ENCODE data around the gene C9orf85. TPM values are rescaled to one million over a fixed set of nuclear protein-coding genes. Genes with fewer than 3 reads are reported as not detected.

The C9orf85 gene
- total and polyA plus RNA-seq, 4 experiments from 2014 or later = 8.2 to 10.9 (median 10.5) TPM

- H3K4me1 ChIP-seq (ENCODE audit: insufficient read depth, low read length) = no peaks in the 10 kb centered on the region
- H3K9me3 Mint-ChIP-seq = no peaks in the 10 kb centered on the region
- H3K27me3 Mint-ChIP-seq = no peaks in the 10 kb centered on the region
- ChIA-PET CTCF (ENCODE audit: partially characterized antibody) (interaction anchor here (0.8 to 2.5 kb wide), 4 partner anchors 48 to 372 kb away, joined by 3 to 10 read pairs (median 4); no protein-coding TSS in a partner anchor), POLR2A (ENCODE audit: partially characterized antibody) (no interaction called here)
- no peaks in the 10 kb centered on the region for H3K4me1 Mint-ChIP-seq
- H3K27ac ChIP-seq (ENCODE audit: low read depth, low read length) = no peak overlapping the region
- no peaks in the 10 kb centered on the region for H3K27me3 ChIP-seq (ENCODE audit: insufficient read depth, low read length)
- H3K4me3 Mint-ChIP-seq = no peak overlapping the region
- peaks cover 11 to 12% of the 10 kb centered on the region in 2 donors for H3K36me3 Mint-ChIP-seq
- H3K27ac Mint-ChIP-seq = no peak overlapping the region
- intact Hi-C loops (cut with micrococcal nuclease) = no loop called here
- H3K9me3 ChIP-seq (ENCODE audit: control insufficient read depth in 1 of 2, low read length in 2 of 2) = no peaks in the 10 kb centered on the region
- H3K36me3 ChIP-seq (ENCODE audit: insufficient read depth, low read length) = no peaks in the 10 kb centered on the region
- no peak for DNase-seq
- H3K4me3 ChIP-seq (ENCODE audit: low read length in 2 of 2) = no peak overlapping the region
Observed at GRCh38 chr9:71977003-71977402, 65.6 kb downstream of the C9orf85 start.

- peaks cover 5 to 11% of the 10 kb centered on the region in 2 donors for H3K36me3 Mint-ChIP-seq
- H3K27me3 ChIP-seq (ENCODE audit: insufficient read depth, low read length) = no peaks in the 10 kb centered on the region
- no peaks in the 10 kb centered on the region for H3K9me3 ChIP-seq (ENCODE audit: control insufficient read depth in 1 of 2, low read length in 2 of 2)
- peak overlapping the region in 1 of 7 donors; percentile 8 for H3K27ac Mint-ChIP-seq
- no peaks in the 10 kb centered on the region for H3K4me1 ChIP-seq (ENCODE audit: insufficient read depth, low read length)
- H3K9me3 Mint-ChIP-seq = no peaks in the 10 kb centered on the region
- H3K4me3 ChIP-seq (ENCODE audit: low read length in 2 of 2) = no peak overlapping the region
- CTCF ChIA-PET (ENCODE audit: partially characterized antibody) = no interaction called here
- H3K36me3 ChIP-seq (ENCODE audit: insufficient read depth, low read length) = no peaks in the 10 kb centered on the region
- H3K27ac ChIP-seq (ENCODE audit: low read depth, low read length) = no peak overlapping the region
- no peaks in the 10 kb centered on the region for H3K4me1 Mint-ChIP-seq
- no peaks in the 10 kb centered on the region for H3K27me3 Mint-ChIP-seq
- POLR2A ChIA-PET (ENCODE audit: partially characterized antibody) = no interaction called here
- no peak for DNase-seq
- intact Hi-C loops (cut with micrococcal nuclease) = no loop called here
- H3K4me3 Mint-ChIP-seq = no peak overlapping the region
Observed at GRCh38 chr9:71980266-71981190, 69.1 kb downstream of the C9orf85 start.

GRCh38 chr9:71981944-71982343, 70.5 kb downstream of the C9orf85 start:
- Mint-ChIP-seq H3K27ac (no peak overlapping the region), H3K27me3 (no peaks in the 10 kb centered on the region), H3K4me1 (no peaks in the 10 kb centered on the region), H3K9me3 (no peaks in the 10 kb centered on the region), H3K4me3 (no peak overlapping the region), H3K36me3 (peaks cover 4 to 11% of the 10 kb centered on the region in 2 donors)
- Histone ChIP-seq H3K4me1 (ENCODE audit: insufficient read depth, low read length) (no peaks in the 10 kb centered on the region), H3K4me3 (ENCODE audit: low read length in 2 of 2) (no peak overlapping the region), H3K9me3 (ENCODE audit: control insufficient read depth in 1 of 2, low read length in 2 of 2) (no peaks in the 10 kb centered on the region), H3K27me3 (ENCODE audit: insufficient read depth, low read length) (no peaks in the 10 kb centered on the region), H3K27ac (ENCODE audit: low read depth, low read length) (no peak overlapping the region), H3K36me3 (ENCODE audit: insufficient read depth, low read length) (no peaks in the 10 kb centered on the region)
- ChIA-PET POLR2A (ENCODE audit: partially characterized antibody) (no interaction called here), CTCF (ENCODE audit: partially characterized antibody) (interaction anchor here (1.5 kb wide), 1 partner anchor 43 kb away, joined by 7 read pairs; no protein-coding TSS in a partner anchor)
- intact Hi-C loops (cut with micrococcal nuclease) = no loop called here
- no peak for DNase-seq

GRCh38 chr9:71984403-71984802, 73.0 kb downstream of the C9orf85 start:
- Mint-ChIP-seq H3K36me3 (peaks cover 4 to 11% of the 10 kb centered on the region in 2 donors), H3K27ac (no peak overlapping the region), H3K9me3 (no peaks in the 10 kb centered on the region), H3K27me3 (no peaks in the 10 kb centered on the region), H3K4me1 (no peaks in the 10 kb centered on the region), H3K4me3 (no peak overlapping the region)
- ChIA-PET POLR2A (ENCODE audit: partially characterized antibody) (no interaction called here), CTCF (ENCODE audit: partially characterized antibody) (interaction anchor here (1.6 to 1.7 kb wide), 2 partner anchors 41 to 55 kb away, joined by 4 to 5 read pairs; no protein-coding TSS in a partner anchor)
- Histone ChIP-seq H3K27me3 (ENCODE audit: insufficient read depth, low read length) (no peaks in the 10 kb centered on the region), H3K27ac (ENCODE audit: low read depth, low read length) (no peak overlapping the region), H3K4me1 (ENCODE audit: insufficient read depth, low read length) (no peaks in the 10 kb centered on the region), H3K36me3 (ENCODE audit: insufficient read depth, low read length) (no peaks in the 10 kb centered on the region), H3K9me3 (ENCODE audit: control insufficient read depth in 1 of 2, low read length in 2 of 2) (no peaks in the 10 kb centered on the region), H3K4me3 (ENCODE audit: low read length in 2 of 2) (no peak overlapping the region)
- DNase-seq = no peak
- intact Hi-C loops (cut with micrococcal nuclease) = no loop called here

- ChIA-PET CTCF (ENCODE audit: partially characterized antibody) (interaction anchor here (1.6 to 1.7 kb wide), 2 partner anchors 40 to 54 kb away, joined by 4 to 5 read pairs; no protein-coding TSS in a partner anchor), POLR2A (ENCODE audit: partially characterized antibody) (no interaction called here)
- H3K9me3 ChIP-seq (ENCODE audit: control insufficient read depth in 1 of 2, low read length in 2 of 2) = no peaks in the 10 kb centered on the region
- Mint-ChIP-seq H3K27ac (no peak overlapping the region), H3K9me3 (no peaks in the 10 kb centered on the region), H3K36me3 (peaks cover 4 to 11% of the 10 kb centered on the region in 2 donors), H3K4me3 (no peak overlapping the region), H3K4me1 (no peaks in the 10 kb centered on the region), H3K27me3 (no peaks in the 10 kb centered on the region)
- H3K36me3 ChIP-seq (ENCODE audit: insufficient read depth, low read length) = no peaks in the 10 kb centered on the region
- H3K27ac ChIP-seq (ENCODE audit: low read depth, low read length) = no peak overlapping the region
- intact Hi-C loops (cut with micrococcal nuclease) = no loop called here
- DNase-seq = no peak
- H3K4me3 ChIP-seq (ENCODE audit: low read length in 2 of 2) = no peak overlapping the region
- no peaks in the 10 kb centered on the region for H3K4me1 ChIP-seq (ENCODE audit: insufficient read depth, low read length)
- H3K27me3 ChIP-seq (ENCODE audit: insufficient read depth, low read length) = no peaks in the 10 kb centered on the region
Observed at GRCh38 chr9:71984831-71985281, 73.4 kb downstream of the C9orf85 start.

GRCh38 chr9:71985297-71985911, 74.0 kb downstream of the C9orf85 start:
- H3K27ac Mint-ChIP-seq = no peak overlapping the region

GRCh38 chr9:71986900-71987299, 75.5 kb downstream of the C9orf85 start:
- H3K4me3 ChIP-seq (ENCODE audit: low read length in 2 of 2) = no peak overlapping the region
- DNase-seq = no peak
- no peak overlapping the region for H3K4me3 Mint-ChIP-seq
- H3K27ac Mint-ChIP-seq = no peak overlapping the region
- ChIA-PET POLR2A (ENCODE audit: partially characterized antibody) (no interaction called here), CTCF (ENCODE audit: partially characterized antibody) (interaction anchor here (1.4 kb wide), 1 partner anchor 22 kb away, joined by 3 read pairs; no protein-coding TSS in a partner anchor)
- H3K36me3 ChIP-seq (ENCODE audit: insufficient read depth, low read length) = no peaks in the 10 kb centered on the region
- no peaks in the 10 kb centered on the region for H3K9me3 Mint-ChIP-seq
- H3K27ac ChIP-seq (ENCODE audit: low read depth, low read length) = no peak overlapping the region
- intact Hi-C loops (cut with micrococcal nuclease) = no loop called here
- H3K4me1 Mint-ChIP-seq = no peaks in the 10 kb centered on the region
- H3K9me3 ChIP-seq (ENCODE audit: control insufficient read depth in 1 of 2, low read length in 2 of 2) = no peaks in the 10 kb centered on the region
- H3K27me3 Mint-ChIP-seq = no peaks in the 10 kb centered on the region
- H3K27me3 ChIP-seq (ENCODE audit: insufficient read depth, low read length) = no peaks in the 10 kb centered on the region
- H3K36me3 Mint-ChIP-seq = peaks cover 4 to 11% of the 10 kb centered on the region in 2 donors
- H3K4me1 ChIP-seq (ENCODE audit: insufficient read depth, low read length) = no peaks in the 10 kb centered on the region

More at GRCh38 chr9:71985297-71985911, 74.0 kb downstream of the C9orf85 start:
- peaks cover 4 to 11% of the 10 kb centered on the region in 2 donors for H3K36me3 Mint-ChIP-seq
- Histone ChIP-seq H3K4me1 (ENCODE audit: insufficient read depth, low read length) (no peaks in the 10 kb centered on the region), H3K4me3 (ENCODE audit: low read length in 2 of 2) (no peak overlapping the region), H3K27ac (ENCODE audit: low read depth, low read length) (no peak overlapping the region), H3K36me3 (ENCODE audit: insufficient read depth, low read length) (no peaks in the 10 kb centered on the region), H3K27me3 (ENCODE audit: insufficient read depth, low read length) (no peaks in the 10 kb centered on the region), H3K9me3 (ENCODE audit: control insufficient read depth in 1 of 2, low read length in 2 of 2) (no peaks in the 10 kb centered on the region)
- no peak overlapping the region for H3K4me3 Mint-ChIP-seq
- DNase-seq = no peak
- no peaks in the 10 kb centered on the region for H3K27me3 Mint-ChIP-seq
- H3K4me1 Mint-ChIP-seq = no peaks in the 10 kb centered on the region
- intact Hi-C loops (cut with micrococcal nuclease) = no loop called here
- H3K9me3 Mint-ChIP-seq = no peaks in the 10 kb centered on the region
- CTCF ChIA-PET (ENCODE audit: partially characterized antibody) = interaction anchor here (1.6 to 1.7 kb wide), 2 partner anchors 40 to 54 kb away, joined by 4 to 5 read pairs; no protein-coding TSS in a partner anchor
- POLR2A ChIA-PET (ENCODE audit: partially characterized antibody) = no interaction called here
